EL (cell line): ENCODE measurements around the gene CFAP61.
"Not testable (repeated sequence)": the region's sequence is repeated elsewhere in the genome, so short reads cannot be mapped to it uniquely, and the experiment has no call there.

Experiments used
- DNase-seq: peaks from one replicate; pipeline ENCODE4 v3.0.0-alpha.2; 2016

The CFAP61 gene

GRCh38 chr20:20211274-20211987 lies 159.1 kb downstream of the CFAP61 start:
- peak; percentile 60 for DNase-seq

DNA sequence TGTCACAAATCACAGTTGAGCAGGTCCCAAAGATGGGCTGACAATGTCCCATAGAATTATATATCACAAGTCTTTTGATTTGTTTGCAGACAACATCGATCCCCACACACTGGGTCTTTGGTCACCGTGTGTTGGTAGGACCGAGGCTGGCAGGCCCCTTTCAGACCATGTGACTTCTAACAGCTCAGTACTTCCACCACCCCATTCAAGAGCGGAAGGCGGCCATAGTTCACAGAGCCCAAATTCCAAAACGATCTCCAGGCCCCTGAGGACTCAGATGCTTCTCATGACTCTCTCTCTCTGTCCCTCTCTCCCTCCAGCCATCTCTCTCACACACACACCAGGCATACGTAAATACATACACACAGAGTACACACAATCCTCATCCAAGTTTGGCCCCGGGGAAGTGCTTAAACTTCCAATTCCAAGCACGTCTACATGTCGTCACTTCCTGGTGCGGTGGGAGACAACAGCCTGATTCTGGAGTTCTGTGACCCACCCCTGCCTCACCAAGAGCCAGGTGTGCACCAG lies 159.7 kb downstream of the CFAP61 start:
- DNase-seq: no peak

DNA sequence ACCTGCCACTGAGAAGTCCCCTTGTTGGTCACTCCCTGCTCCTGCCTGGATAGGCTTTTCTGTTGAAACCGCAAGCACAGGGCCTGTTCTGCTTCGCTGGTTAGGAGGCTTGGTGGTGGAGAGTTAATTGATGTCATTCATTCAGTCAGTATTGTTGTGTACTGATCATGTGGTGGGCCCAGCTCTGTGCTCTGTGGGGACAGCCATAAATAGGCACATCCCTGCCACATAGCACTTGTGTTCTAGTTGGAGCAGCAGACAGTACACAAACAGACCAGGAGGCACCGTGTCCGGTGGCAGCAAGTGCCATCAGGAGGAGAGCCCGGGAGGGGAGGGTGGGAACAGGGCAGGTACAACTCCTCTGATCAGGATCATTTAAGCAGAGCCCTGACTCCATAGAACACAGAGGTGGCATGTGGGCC lies 160.4 kb downstream of the CFAP61 start:
- no peak for DNase-seq

DNA sequence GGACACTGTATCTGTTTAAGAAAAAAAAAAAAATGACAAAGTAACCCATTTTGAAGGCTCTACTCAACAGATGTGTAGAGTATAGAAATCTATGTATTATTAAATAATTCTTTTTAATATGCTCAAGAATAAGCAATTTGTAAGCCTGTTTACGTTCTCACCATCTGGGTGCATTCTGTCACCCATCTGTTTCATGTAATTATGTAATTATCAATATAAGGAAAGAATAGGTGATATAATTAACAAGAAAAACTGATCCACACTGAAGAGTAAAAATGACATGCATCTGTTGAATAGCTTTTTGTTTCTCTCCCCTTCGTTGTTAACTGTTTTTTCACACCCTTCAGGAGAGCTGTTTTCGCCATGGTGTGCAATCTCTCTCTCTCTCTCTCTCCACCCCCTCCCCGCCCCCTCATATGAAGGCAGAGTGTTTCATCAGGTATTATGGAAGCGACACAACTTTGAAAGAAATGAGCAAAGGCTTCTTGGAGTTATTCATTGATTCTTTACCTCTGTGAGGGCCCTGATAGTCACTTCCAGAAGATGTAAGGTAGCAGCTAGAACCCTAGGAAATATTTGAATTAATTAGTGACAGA lies 161.3 kb downstream of the CFAP61 start:
- DNase-seq: no peak

DNA sequence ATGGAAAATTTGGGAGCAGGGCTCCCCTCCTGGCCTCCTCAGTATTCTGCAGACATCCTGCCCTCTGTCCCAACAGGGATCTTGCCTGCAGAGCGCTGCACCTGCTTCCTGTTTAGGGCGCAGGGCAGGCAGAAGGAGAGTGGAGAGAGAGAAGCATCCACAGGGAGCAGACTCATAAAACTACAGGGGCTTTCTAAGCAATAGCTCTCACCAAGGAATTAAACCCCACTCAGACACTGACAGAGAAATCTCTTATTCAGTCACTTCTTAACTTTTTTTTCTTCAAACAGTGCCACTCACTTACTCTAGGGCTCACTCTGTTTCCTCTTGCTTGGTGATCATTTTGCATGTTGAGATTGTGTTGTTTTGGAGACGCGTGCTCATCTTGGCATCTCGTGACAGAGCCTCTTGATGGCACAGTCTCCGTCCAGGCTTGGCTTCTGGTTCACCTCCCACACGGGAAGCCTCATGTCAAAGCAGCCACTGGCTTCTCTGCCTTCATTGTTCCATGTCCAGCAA lies 162.5 kb downstream of the CFAP61 start:
- DNase-seq: no peak

DNA sequence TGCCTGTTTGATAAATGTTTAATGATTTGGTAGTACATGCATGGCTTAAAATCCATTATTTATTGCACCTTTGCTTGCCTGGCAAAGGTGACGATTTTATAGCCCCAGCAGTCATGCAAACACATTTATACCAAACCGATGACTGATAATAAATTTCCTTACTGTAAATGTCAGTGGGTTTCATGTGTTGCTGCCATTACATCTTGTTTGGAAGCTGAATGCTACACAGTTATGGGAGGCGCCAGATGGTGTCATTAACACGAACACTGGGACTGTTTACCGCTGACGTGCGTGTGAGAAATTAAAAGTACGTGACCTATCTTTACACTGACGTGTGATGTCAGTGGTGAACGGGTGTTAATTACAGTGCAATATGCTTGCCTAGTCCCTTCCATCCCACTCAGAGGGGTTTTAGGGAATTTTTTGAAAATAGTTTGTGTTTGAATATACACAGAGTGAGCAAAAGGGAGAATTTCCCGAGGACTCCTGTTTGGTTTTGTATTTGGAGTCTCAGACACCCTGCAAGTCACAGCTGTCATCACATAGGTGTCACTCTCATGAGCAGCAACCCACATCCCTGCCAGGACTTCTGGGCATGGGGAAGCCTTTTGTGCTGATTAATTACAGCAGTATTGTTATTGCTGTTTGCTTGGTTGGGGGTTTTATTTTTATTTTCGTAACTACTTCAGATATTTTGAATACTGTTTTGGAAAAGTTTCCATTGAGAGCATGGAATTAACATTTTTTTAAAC lies 163.8 kb downstream of the CFAP61 start:
- no peak for DNase-seq

DNA sequence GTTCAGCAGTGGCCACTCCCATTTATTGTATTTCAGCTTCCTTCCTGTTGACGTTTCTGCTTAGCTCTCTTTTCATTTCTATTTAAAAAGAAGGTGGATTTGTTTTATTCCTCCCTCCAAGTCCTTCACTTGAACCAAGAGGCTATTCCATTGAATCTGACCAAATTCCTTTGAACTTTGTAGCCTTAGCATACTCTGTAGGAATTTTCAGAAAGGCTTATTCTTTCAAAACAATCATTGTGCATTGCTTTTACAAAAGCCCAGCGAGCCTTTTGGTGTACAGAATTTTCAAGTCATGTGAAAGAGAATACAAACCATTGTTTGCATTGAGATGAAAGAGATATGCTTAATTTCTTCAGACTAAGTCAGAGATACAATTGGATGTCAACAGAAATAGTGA lies 164.6 kb downstream of the CFAP61 start:
- DNase-seq: no peak

DNA sequence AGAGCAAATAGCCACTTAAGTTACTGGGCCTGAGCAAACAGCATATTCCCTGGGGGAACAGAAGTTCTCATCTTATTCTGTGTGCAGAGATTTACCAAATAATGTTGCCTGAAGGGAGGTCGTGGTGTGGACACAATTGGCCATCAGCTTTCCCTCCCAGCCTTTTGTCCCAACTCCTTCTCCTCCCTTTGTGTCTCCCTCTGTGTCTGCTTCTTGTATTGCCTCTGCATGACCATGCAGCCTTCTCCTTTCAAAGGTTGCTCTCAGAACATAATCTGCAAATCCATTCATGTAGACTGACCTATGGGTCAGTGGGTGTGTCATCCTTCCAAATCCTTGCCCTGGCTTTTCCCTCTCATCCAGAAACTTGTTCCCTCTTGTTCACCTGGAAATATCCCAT lies 165.3 kb downstream of the CFAP61 start:
- DNase-seq: no peak

- not testable (repeated sequence) for DNase-seq
These were observed 165.8 kb downstream of the CFAP61 start for GRCh38 chr20:20218106-20218505.

GRCh38 chr20:20219016-20219415 lies 166.7 kb downstream of the CFAP61 start:
- DNase-seq: no peak

- no peak for DNase-seq
These were observed 167.8 kb downstream of the CFAP61 start for GRCh38 chr20:20220134-20220533.

- no peak for DNase-seq
These were observed 171.6 kb downstream of the CFAP61 start for GRCh38 chr20:20223981-20224380.

DNA sequence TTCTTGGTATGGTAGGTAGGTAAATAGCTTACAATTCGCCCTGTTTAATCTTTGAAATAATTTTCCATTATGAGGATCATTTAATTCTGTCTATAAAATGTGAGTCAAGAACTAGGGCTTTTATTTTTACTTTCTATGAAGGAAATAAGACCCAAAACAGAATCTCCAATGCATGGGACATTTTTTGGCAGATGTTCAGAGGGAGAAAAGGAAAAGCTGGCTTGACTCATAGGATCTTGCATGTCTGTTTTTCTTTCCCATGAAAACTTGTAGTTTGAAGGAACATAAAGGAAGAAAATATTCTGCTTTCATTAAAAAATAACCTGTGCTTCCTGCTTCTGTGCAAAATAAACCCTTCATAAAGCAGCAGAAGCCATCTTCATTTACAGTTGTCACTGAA lies 172.5 kb downstream of the CFAP61 start:
- no peak for DNase-seq

- no peak for DNase-seq
These were observed 173.2 kb downstream of the CFAP61 start for GRCh38 chr20:20225325-20226043.

GRCh38 chr20:20226554-20226953 lies 174.2 kb downstream of the CFAP61 start:
- no peak for DNase-seq

DNA sequence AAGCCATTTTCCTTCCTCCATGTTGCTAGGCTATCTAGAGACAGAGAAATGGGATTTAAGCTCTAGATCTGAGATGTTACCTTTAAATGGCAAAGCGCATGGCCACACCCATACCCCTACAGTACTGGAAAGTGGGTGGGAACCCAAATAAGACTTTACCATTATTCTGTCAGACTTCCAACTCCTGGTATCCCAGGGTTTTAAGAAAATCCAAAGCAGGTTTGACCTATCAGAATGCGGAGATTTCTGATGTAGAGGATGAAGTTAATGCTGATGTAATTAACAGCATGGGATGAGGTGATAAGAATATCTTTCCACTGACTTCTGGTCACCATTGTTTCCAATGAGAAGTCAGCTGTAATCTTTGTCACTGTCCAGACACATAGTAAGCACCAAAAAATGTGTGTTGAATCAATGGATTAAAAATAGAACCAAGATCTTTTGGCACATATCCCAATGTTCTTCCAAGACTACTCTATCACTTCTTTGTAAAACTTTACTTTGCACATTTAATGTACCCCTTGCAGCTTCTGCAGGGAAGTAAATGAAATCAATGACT lies 174.8 kb downstream of the CFAP61 start:
- no peak for DNase-seq

DNA sequence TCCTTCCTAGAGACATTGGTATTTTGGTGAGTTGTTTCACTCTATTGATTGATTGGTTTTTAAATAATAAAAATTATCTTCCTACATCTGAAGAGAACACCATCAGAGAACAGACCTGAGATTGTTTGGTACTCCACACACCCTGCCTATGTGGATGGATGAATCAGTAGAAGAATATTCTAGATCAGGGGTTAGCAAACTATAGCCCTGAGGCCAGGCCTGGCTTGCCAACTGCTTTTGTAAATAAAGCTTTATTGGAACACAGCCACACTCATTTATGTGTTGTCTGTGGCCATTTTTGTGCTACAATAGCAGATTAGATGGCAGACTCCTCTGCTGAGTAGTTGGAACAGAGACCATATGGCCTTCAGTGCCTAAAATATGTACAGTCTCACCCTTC lies 176.0 kb downstream of the CFAP61 start:
- DNase-seq: no peak

GRCh38 chr20:20229595-20229994 lies 177.3 kb downstream of the CFAP61 start:
- DNase-seq: no peak

- DNase-seq: no peak
These were observed 178.4 kb downstream of the CFAP61 start for GRCh38 chr20:20230741-20231140.

DNA sequence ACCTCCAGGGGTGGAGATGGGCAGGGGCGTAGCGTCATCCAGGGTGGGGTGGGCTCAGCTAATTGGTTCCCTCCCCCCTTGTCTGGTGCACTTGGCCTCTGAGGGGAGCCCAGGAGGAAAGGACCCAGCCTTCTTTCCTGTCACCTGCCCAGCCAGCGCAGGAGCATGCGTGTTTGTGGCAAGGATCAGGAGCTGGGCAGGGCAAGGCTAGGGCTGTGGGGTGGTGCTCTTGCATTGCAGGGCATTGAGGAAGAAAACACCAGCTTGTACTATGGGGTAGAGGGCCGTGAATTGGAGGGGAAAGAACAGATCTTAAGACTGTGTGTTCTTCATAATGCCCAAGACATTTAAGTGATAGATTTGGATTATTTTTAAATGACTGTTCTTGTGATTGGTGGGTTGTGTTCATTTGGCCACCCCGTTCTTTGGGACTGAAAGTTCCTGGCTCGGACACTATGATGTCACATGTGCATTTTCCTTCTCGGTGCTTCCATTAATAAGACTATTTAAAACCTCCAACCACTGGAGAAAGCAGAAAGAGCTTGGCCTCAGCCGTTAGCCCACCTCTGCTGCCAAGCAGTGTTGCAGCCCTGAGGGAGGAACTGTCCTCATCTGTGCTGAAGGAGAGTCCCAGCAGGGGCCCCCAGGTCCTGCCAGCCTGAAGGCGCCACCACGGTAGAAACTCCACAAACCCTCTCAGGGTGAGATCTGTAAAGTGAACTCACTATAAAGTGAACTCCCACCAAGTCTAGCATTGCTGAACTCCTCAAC lies 179.4 kb downstream of the CFAP61 start:
- DNase-seq: no peak

GRCh38 chr20:20233041-20233514 lies 180.7 kb downstream of the CFAP61 start:
- DNase-seq: no peak

- DNase-seq: no peak
These were observed 183.3 kb downstream of the CFAP61 start for GRCh38 chr20:20235681-20236080.
